Measurements from ENCODE around the gene SLC27A5. TPM values are rescaled to one million over a fixed set of nuclear protein-coding genes. Genes with fewer than 3 reads are reported as not detected.
A peak's percentile ranks its signal among the peaks of the same experiment; 100 is the strongest.

The SLC27A5 gene
- total and polyA plus RNA-seq, 9 of the 15 experiments (the other 6 are each of a cell fraction or from before 2014, with no cell fraction given) = 42.2 to 318 (median 64.7) TPM

GRCh38 chr19:58476498-58477015 lies 35.2 kb downstream of the SLC27A5 start:
- Histone ChIP-seq H3K9me3 (replicated peaks; ENCODE audit: control insufficient read depth, insufficient read depth, low read depth, low read length) (no peaks in the 10 kb centered on the region), H4K20me1 (replicated peaks; ENCODE audit: control insufficient read depth, insufficient read depth, low read length) (0 out of 2 replicates have a peak, but pooled peaks cover 9% of the 10 kb centered on the region), H3K4me2 (ENCODE audit: insufficient read depth, low read length) (peak overlapping the region; percentile 90), H2AFZ (ENCODE audit: low read depth, low read length) (peak overlapping the region; percentile 99), H3K9me1 (ENCODE audit: control insufficient read depth, insufficient read depth, low read length) (no peaks in the 10 kb centered on the region), H3K27me3 (ENCODE audit: control insufficient read depth in 2 of 2, insufficient read depth in 2 of 2, low read length in 2 of 2) (no peaks in the 10 kb centered on the region), H3K79me2 (ENCODE audit: control insufficient read depth, insufficient read depth, low read length) (no peaks in the 10 kb centered on the region), H3K4me3 (peak overlapping the region; percentile 59), H3K27ac (ENCODE audit: extremely low read depth, low read depth, low read length) (peak overlapping the region; percentile 92), H3K4me1 (replicated peaks in 1 of 2; ENCODE audit: control insufficient read depth in 2 of 2, insufficient read depth in 2 of 2, low read length in 2 of 2) (peaks cover 26 to 52% of the 10 kb centered on the region in 2 experiments), H3K9ac (ENCODE audit: insufficient read depth in 1 of 2, low read depth in 2 of 2, low read length in 2 of 2) (peak overlapping the region; percentile 75 to 90), H3K36me3 (ENCODE audit: control insufficient read depth, insufficient read depth, low read length) (peaks cover 42% of the 10 kb centered on the region; the same call in 2 of the 3 replicates)
- peak; percentile 53 to 64 (median 58) for DNase-seq (ENCODE audit: extremely low read depth in 1 of 4, low spot score in 3 of 4)
- no TSS peak for BruUV-seq (replicated peaks)
- intact Hi-C loops (cut with micrococcal nuclease) = loop anchor here (1.0 to 5.0 kb wide), 3 partner anchors 43 to 294 kb away; partner anchors contain the start of genes ZBTB45, ZNF274 and ZSCAN22
- FAIRE-seq = no peak
- in situ Hi-C loops (cut with MboI) = no loop called here
- CTCF ChIA-PET (ENCODE audit: low intra/inter-chr PET ratio) = no interaction called here
- POLR2A ChIA-PET = interaction anchor here (1.1 to 2.1 kb wide), 3 partner anchors 11 to 77 kb away, joined by 3 to 6 read pairs (median 4); no protein-coding TSS in a partner anchor
- 1% methylated on average over 24 of the region's 27 CpGs for WGBS (ENCODE audit: insufficient coverage, low coverage, missing lambda C conversion rate)
- peak; percentile 4 for ATAC-seq
- TF ChIP-seq ZBTB1 (CRISPR knock-in tag; IDR thresholded peaks at IDR 0.05; ENCODE audit: borderline replicate concordance, low read depth) = no peak
- no peak for TF ChIP-seq KDM4B (IDR thresholded peaks at IDR 0.05; ENCODE audit: borderline replicate concordance in 2 of 2, low read depth in 1 of 2)
- TF ChIP-seq E2F6 (IDR thresholded peaks at IDR 0.05; ENCODE audit: borderline replicate concordance in 1 of 2, extremely low read depth in 1 of 2, insufficient read depth in 1 of 2, insufficient read length in 1 of 2, low read depth in 1 of 2, low read length in 1 of 2, poor library complexity in 1 of 2, severe bottlenecking in 1 of 2) = peak in 1 of 2 experiments; percentile 57
- no peak for TF ChIP-seq ZNF175 (CRISPR knock-in tag; IDR thresholded peaks at IDR 0.05; ENCODE audit: low read depth)
- 0 out of 2 replicates have a peak, but pooled peaks have one; percentile 14 for TF ChIP-seq ZBTB9 (CRISPR knock-in tag; IDR thresholded peaks at IDR 0.05)
- peak; percentile 59; the same call in 1 of the 2 replicates for TF ChIP-seq POLR2G (IDR thresholded peaks at IDR 0.05; ENCODE audit: low read depth, low read length)
- peak; percentile 73; the same call in 1 of the 2 replicates for TF ChIP-seq ZNF395 (CRISPR knock-in tag; IDR thresholded peaks at IDR 0.05)
- peak; percentile 69 for TF ChIP-seq RBFOX2 (IDR thresholded peaks at IDR 0.05; ENCODE audit: low read depth, low read length)
- peak; percentile 60; the same call in 1 of the 2 replicates for TF ChIP-seq ZNF592 (IDR thresholded peaks at IDR 0.05)
- TF ChIP-seq SUPT5H (IDR thresholded peaks at IDR 0.05) = peak; percentile 10
- TF ChIP-seq NBN (IDR thresholded peaks at IDR 0.05; ENCODE audit: low read depth) = no peak
- 0 out of 2 replicates have a peak, but pooled peaks have one; percentile 5 for TF ChIP-seq CBX1 (IDR thresholded peaks at IDR 0.05; ENCODE audit: low read depth)

All from K562 (cell line).